ENCODE results near the gene PANX2.
"Not testable (repeated sequence)": the region's sequence is repeated elsewhere in the genome, so short reads cannot be mapped to it uniquely, and the experiment has no call there.

Gene PANX2

GRCh38 chr22:50200461-50201190, 30.1 kb downstream of the PANX2 start, which contains the start of gene SELENOO:
Gene SELENOO, plus strand, starts transcription at chr22:50201011. Its CDS starts 26 bp downstream, at chr22:50201037.
- peak; percentile 94 for DNase-seq

GRCh38 chr22:50201191-50202129, 30.9 kb downstream of the PANX2 start:
- no peak for DNase-seq

GRCh38 chr22:50202130-50202666, 31.7 kb downstream of the PANX2 start:
- no peak for DNase-seq

GRCh38 chr22:50203288-50203687, 32.8 kb downstream of the PANX2 start:
- DNase-seq = no peak

- DNase-seq = no peak
Observed at GRCh38 chr22:50204571-50204970, 34.0 kb downstream of the PANX2 start.

- not testable (repeated sequence) for DNase-seq
Observed at GRCh38 chr22:50204998-50205397, 34.5 kb downstream of the PANX2 start.

GRCh38 chr22:50205781-50206569, 35.4 kb downstream of the PANX2 start:
- no peak for DNase-seq

GRCh38 chr22:50206599-50206998, 36.1 kb downstream of the PANX2 start:
- peak; percentile 87 for DNase-seq

GRCh38 chr22:50207383-50208140, 37.0 kb downstream of the PANX2 start:
- DNase-seq = no peak

GRCh38 chr22:50208430-50208938, 38.0 kb downstream of the PANX2 start:
- no peak for DNase-seq

- no peak for DNase-seq
Observed at GRCh38 chr22:50208939-50209892, 38.7 kb downstream of the PANX2 start.

- DNase-seq = no peak
Observed at GRCh38 chr22:50209893-50210292, 39.4 kb downstream of the PANX2 start.

- no peak for DNase-seq
Observed at GRCh38 chr22:50210378-50211139, 40.0 kb downstream of the PANX2 start.

GRCh38 chr22:50211147-50211546, 40.6 kb downstream of the PANX2 start:
- no peak for DNase-seq

- no peak for DNase-seq
Observed at GRCh38 chr22:50213263-50213662, 42.7 kb downstream of the PANX2 start.

GRCh38 chr22:50215297-50216054, 44.9 kb downstream of the PANX2 start:
- no peak for DNase-seq

GRCh38 chr22:50216055-50216683, 45.6 kb downstream of the PANX2 start:
- DNase-seq = no peak
